UCSD-AML1 (cell line): ENCODE results near the gene LBX2.

Source experiments
- DNase-seq: peaks from one replicate; lab custom pipeline; 2025; ENCODE audit not compliant: unreplicated experiment; lab: John Stamatoyannopoulos, UW

The LBX2 gene

GRCh38 chr2:74505448-74506246 lies 6.2 kb upstream of the LBX2 start:
- DNase-seq = no peak

GRCh38 chr2:74504591-74504990 lies 5.2 kb upstream of the LBX2 start:
- DNase-seq = no peak

DNA sequence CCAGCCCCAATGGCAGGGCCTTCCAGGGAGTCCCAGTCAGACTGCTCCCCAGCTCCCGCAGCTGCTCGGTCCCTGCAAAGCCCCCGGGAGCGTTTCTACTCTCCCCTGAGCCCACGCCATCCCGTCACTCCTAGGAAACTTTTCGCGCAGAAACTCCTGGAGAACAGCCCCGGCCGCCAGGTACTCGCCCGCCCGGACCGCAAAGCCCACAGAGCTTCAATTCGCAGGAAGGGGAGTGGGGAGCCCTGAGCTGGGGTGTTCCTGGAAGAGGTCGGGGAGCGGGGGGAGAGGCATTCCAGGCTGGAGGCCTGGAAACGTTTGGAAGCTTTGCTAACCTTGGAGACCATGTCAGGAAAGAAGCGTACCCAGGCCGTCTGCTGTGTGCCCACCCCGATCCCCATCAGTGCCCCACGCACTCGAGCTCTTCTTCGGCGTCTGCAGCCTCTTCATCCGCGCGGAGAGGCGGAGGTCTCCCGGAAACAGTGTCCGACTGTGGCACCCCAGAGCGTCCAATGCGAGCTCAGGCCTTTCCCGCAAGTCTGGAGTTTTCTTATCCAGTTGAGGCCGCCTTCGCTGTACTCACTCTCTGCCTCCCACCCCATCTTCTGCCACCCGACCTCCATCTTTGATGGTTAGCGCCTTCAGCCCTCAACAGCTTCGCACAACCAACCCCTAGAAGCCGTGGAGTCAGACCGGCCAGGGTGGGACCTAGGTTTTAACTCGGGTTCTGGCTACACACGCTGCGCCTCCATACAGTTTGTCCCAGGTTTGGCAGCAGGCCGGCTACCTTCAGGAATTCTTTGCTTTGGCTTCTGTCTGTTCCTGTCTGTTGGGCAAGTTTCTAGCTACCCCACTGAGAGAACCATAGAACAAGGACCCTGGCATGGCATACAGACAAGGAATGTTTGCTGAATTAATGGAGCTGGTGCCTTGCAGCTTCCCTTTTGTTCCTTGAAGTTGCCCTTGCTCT lies 4.4 kb upstream of the LBX2 start:
- DNase-seq = no peak

DNA sequence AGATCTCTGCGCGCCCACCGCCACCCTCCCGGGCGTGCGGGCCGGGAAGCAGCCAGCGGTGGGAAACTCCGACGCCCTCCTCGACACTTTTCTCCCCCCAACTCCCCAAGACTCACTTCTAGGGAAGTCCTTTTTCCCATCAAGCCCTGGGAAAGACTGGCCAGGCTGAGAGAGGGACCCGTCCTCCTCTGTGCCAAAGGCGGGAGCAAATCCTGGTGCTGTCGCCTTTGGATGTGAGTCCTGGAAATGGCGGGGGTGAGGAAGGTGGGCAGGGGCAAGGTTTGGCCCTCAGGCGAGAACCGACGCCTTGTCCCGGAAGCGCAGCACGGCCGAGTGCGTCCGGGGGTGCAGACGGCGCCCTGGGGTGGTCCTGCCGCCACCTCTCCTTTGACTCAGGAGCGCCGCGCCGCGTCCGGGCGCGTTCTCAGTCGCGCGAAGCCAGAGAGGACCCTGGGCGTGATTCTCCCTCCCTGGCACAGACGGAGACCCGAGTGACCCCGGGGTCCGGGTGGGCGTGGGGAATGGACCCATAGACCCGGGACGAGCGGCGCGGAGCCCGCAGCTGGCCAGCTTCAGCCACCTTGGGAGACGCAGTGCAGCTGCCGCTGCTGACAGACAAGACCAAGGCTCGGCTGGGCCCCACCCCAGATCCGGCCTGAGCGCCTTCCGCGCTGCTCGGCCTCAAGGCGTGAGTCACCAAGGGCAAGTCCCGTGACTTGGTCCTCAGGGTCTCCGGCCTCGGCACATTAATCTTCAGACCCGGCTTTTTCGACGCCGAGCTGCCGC lies 3.5 kb upstream of the LBX2 start:
- peak; percentile 86 for DNase-seq

GRCh38 chr2:74502147-74502719 lies 2.8 kb upstream of the LBX2 start:
- no peak for DNase-seq

DNA sequence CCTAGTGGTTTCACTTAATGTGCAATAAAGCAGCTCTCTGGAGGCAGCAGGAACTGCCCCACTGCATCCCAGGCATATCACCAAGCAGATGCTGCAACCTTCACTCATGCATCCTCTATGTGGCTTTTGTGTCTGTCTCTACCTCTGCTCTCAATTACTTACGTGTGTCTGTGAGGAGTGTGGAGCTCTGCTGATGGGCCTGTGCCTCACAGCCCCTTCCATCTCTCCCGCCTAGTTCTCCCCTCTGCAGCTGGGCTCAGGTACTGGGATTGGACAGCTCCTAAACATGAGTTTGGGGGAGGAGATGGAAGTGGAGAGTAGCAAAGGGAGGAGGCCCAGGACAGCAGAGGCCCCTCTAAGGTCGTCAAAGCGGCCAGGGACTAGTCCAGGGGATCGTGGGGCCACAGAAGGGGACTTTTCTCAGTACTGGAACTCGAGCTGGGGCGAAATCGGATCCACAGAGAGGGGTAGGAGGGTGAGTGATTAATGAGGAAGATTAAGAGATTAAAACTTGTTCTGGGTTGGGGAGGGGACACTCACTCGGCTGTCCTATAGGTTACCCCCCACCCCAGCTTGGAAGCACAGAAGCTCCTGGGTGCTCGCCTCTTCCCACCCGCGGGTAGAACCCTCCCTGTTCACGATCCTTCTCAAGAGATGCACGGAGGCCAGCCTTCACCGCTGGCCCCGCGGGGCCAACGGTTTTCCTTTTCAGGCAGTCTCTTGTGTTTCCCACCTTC lies 2.1 kb upstream of the LBX2 start:
- DNase-seq = no peak

DNA sequence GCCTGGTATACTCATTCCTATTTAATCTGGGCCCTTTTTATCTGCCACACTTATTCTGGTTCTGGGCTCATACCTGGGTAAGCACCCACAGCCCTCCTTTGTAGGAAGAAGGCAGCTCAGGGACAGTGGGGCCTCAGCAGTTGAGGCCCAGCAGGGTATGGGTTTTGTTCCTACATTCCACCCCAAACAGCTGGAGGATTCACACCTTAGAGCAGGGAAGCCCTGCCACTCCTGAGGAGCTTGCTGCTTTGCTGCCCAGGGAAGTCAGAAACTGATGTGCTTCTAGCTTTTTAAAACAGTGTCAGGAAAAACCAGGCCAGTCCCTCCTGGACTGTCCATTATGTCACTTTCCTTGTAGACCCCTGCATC lies 1.2 kb upstream of the LBX2 start:
- DNase-seq = no peak

DNA sequence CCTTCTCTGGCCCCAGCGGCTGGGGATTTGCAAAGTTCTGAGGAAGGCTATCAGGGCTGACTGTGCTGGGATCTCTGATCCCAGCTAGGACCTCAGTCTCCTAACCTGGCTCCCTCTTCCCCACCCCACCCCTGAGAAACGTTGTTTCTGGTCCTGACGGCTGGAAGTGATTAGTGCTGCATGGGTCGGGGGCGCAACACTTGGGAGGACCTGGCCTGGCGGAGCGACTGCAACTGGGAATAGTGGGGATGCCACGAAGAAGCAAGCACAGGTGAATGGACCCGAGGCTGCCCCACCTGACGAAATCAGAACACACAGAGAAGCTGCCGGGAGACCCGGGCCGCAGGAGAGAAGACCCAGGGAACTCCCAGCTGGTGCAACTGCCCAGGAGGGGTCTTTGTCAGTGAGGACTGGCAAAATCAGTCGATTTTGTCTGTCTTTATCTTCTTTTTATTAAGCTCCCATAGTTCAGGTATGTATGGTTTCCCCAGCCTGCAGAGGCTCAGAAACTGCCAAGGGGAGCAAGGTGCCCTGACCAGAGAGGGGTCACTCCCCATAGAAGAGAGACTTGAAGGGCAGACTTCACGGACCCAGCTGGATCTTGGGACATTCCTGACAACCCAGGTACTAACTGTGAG lies 656 bp upstream of the LBX2 start:
- DNase-seq = no peak

DNA sequence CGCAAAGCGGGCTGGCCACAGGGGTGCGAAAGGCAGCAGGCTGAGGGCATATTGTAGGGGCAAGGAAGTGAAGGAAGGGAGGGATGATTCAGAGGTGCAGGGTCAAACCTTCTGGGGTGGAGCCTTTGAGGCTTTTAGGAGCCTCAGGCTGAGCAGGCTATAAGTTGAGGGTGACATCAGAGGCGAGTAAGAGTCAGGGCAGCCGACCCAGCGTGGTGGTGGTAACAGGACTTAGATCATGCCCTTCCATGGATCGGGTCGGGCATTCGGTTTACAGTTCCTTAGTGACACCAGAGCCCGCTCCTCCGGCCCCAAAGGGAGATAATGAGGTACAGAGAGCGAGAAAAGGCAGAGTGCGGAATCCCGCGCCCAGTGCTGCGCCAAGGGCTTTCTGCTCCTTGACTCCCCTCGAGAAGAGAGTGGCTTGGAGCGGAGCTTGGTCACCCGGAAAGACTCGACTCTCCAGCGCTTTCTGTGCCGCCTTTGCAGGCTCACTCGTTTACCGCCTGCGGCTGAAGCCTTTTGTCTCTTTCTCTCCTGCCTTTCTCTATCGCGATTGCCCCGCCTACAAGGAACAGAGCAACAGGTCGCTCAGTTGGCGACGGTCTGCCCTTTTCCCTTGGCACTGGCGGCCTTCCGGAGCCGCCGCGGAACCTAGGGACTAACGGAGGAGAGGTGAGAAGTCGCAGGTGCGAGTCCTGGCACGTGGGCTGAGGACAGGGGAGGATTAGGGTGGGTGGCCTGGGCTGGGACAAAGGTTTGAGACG lies 720 bp downstream of the LBX2 start:
- no peak for DNase-seq

GRCh38 chr2:74497777-74498499 lies 1.5 kb downstream of the LBX2 start:
- no peak for DNase-seq

GRCh38 chr2:74496997-74497776 lies 2.2 kb downstream of the LBX2 start:
- DNase-seq = no peak

- DNase-seq = no peak
Measured at GRCh38 chr2:74495440-74495839, 4.0 kb downstream of the LBX2 start.

DNA sequence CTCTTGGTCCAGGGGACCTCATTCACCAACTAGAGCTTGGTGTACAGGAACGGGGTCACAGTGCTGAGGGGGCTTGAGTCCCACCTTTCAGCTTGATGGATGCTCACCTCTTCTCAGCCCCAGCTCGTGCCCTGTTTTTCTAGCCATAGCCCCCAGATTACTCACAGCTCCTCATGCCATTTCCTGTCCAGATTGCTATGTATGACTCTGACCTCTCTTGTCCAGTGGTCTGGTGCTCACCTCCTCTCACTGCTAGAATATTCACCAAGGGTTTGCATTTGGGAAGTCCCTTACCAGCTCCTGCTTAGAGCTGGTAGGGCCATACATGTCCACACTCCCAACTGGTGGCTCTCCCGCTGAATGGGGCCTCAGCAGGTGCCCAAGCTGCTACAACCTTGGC lies 5.9 kb downstream of the LBX2 start:
- no peak for DNase-seq

- DNase-seq = no peak
Measured at GRCh38 chr2:74491648-74492544, 7.5 kb downstream of the LBX2 start.

DNA sequence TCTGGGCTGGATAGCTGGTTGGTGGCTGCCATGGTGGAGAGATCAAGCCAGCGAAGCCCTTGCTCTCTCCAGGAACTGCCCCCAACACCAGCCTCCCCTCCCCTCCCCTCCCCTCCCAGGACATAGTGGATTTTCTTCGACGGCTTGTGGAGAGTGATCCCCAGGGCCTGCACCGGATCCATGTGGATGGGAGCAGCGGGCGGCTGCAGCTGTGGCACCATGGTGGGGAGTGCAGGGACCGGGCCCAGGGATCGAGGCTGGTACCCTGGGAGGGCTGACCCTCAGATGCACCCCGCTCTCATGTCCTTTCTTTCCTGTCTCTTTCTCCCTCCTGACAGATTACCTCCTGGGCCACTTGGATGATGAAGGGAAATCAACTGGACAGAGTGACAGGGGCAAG lies 9.5 kb downstream of the LBX2 start:
- DNase-seq = no peak

GRCh38 chr2:74488643-74489481 lies 10.5 kb downstream of the LBX2 start:
- DNase-seq = no peak
